ENCODE data around the gene SYNDIG1.

Gene SYNDIG1

DNA sequence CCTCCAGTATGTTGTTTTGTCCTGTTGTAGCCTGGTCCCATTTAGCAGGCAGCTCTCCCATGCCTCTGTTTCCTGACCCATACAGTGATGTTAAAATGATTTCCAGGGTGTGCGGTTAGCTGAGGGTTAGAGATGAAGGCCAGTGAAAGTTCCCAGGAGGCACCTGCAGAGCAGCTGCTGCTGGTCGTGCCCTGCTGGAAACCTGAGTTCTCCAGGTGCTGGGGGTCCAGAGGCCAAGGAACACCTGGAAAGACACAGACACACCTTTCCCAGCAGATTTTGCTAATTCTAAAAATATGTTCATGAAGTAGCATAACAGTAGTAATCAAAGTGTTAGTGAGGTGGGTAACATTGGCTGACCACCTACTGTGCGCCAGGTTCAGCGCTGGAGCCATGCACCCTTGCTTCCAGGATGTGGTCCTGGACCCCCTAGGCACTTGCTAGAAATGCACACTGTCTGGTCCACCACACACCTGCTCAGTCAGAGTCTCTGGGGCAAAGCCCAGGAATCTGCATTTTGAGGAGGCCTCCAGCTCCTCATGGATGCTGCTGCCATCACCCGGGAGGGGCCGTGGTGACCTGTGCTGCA, 118.7 kb downstream of the SYNDIG1 start:
- no peak for DNase-seq

DNA sequence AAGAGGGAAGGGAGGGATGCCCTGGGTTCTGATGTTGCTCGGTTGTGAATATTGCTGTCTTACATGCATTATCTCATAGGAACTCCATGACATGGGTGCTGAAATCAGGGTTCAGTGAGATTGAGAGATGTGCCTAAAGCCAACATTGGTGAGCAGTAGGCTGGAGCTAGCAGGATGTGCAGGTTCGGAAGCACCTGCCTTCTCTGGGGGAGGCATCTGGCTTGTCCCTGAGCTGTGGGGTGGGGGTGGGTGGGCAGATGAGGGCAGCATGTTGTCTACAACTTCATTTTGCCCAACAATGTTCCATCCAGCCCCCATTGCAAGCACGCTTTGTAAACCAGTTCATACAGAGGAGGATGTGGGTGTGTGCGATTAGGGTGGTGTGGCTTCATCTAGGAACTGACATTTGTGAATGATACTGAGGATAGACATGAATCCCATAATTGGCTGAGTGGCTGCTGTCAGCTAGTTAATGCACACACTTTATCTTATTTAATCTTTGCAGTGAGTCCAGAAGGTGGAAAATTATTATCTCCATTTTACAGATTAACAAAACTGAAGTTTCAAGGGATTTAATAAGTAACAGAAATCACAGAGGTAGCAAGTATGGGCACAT, 119.4 kb downstream of the SYNDIG1 start:
- no peak for DNase-seq

DNA sequence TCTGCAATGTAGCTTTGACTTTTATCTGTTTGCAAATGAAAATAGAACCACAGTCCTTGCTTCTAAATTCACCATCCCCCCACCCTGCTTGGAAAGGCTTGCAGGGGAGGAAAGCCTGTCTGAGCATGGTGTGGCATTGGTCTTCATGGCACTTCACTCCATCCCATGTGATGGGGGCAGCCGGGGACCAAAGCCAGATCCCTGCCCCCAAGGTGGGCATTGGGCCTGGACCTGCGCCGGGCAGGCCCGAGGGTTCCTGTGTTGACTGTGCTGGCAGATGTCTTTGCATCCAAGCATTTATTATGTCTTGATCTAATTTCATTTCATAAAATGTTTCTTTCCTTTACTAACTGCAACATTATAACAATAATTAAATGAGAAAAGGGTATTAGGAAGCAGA, 120.0 kb downstream of the SYNDIG1 start:
- DNase-seq: no peak

DNA sequence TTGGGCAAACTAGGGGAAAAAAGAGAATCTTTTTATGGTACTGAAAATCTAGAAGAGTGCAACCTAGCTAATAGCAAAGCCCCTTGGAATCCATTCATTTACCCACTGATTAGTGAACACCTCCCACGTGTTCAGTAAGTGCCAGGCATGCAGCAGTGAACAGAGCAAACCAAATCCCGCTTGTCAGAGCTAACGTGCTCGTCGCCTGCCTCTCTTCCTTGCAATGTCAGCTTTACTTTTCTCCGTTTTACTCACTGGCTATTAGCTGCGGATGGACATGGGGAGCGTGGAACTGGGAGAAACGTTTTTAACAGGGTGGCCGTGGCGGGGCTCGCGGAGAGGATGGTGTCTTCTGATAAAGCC, 120.4 kb downstream of the SYNDIG1 start:
- DNase-seq: no peak

GRCh38 chr20:24590178-24590982, 121.0 kb downstream of the SYNDIG1 start:
- no peak for DNase-seq

DNA sequence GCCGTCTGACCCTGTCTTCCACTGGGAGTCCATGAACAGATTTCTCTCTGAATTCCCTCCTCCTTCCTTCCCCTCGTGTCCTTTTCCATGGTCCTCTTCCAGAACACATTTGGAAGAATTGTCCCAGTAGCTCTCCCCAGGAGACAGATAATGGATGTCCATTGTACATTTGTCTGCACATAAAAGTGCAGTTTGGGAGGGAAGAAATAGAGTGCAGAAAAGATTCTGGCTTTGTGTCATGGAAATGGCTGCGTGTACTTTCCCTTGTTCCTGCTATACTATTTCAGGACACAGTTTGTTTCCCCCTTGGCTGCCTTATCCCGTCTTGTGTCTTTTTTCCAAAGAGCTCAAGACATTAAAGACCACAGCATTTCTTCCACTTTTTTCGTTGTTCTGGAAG, 127.6 kb downstream of the SYNDIG1 start:
- no peak for DNase-seq

- no peak for DNase-seq
Observed at GRCh38 chr20:24598346-24598745, 128.9 kb downstream of the SYNDIG1 start.

GRCh38 chr20:24598996-24599395, 129.6 kb downstream of the SYNDIG1 start:
- no peak for DNase-seq

DNA sequence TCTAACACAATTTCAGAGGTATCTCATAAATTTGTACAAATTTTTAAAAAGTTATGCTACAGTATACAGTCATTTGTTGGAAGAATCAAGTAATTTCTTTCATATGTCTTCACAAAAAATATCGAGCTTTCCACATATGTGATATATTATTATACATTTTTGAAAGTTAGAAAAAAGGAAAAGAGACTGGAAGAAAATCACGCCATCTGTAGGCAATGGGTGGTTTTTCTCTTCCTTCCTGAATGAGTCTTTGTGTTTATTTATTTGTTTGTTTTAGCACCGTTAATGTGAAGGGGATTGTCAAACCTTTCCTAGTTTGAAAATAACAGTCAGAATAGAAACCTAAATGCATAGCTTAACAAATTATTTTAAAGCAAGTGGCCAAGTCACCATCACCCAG, 130.6 kb downstream of the SYNDIG1 start:
- DNase-seq: no peak

GRCh38 chr20:24603454-24603853, 134.0 kb downstream of the SYNDIG1 start:
- DNase-seq: no peak

- DNase-seq: no peak
Observed at GRCh38 chr20:24604966-24605665, 135.7 kb downstream of the SYNDIG1 start.

- DNase-seq: no peak
Observed at GRCh38 chr20:24605937-24606455, 136.6 kb downstream of the SYNDIG1 start.

GRCh38 chr20:24607402-24607801, 138.0 kb downstream of the SYNDIG1 start:
- no peak for DNase-seq

DNA sequence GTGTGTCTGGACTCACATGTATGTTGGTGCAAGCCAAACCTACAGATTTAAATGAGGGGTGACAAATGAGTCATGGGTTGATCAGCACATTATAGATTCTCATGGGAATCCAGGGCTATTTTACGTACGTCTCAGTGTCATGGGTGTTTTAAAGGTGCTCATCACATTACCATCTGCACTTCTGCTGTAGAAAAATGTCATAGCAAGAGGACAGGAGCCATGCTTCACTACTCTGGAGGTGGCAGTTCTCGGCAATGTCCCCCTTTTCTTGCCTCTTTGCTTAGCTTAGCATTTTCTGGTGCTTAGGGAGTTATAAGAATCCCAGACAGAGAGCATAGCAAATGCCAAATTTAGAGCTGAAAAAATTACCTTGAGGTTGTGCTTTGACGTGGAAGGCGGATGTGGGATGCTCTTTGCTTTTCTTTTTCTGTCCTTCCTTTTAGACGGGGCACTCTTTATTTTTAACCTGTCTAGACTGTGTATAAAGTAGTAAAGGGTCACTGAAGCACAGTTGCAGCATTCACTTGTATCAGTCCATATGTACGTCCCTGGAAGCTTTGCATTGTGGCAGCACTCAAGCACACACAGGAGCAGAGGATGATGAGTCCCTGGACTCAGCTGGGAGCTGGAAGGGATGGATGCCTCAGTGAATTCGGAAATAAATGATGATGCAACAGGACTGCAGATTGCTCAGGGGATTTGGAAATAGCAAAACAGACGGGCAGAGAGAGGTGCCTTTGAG, 139.7 kb downstream of the SYNDIG1 start:
- DNase-seq: no peak

DNA sequence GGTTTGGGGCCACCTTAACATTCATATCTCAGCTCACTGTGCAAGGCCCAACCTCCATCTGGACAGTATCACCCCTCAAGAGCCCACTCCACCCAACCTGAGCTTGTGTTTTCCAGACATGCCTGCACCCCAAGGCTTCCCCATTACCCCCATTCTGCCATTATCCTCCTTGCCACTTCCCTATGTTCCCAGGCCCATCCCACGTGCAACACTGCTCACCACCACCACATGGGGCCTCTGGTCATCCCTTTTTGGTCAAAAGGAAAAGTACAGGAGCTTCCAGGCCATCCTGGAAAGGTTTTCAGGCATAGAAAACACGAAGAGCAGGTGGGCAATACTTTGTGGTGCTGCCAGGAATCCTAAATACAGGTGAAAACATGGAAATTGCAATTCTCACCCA, 140.3 kb downstream of the SYNDIG1 start:
- DNase-seq: no peak

- no peak for DNase-seq
Observed at GRCh38 chr20:24610341-24611115, 141.1 kb downstream of the SYNDIG1 start.

- no peak for DNase-seq
Observed at GRCh38 chr20:24611360-24612140, 142.1 kb downstream of the SYNDIG1 start.

DNA sequence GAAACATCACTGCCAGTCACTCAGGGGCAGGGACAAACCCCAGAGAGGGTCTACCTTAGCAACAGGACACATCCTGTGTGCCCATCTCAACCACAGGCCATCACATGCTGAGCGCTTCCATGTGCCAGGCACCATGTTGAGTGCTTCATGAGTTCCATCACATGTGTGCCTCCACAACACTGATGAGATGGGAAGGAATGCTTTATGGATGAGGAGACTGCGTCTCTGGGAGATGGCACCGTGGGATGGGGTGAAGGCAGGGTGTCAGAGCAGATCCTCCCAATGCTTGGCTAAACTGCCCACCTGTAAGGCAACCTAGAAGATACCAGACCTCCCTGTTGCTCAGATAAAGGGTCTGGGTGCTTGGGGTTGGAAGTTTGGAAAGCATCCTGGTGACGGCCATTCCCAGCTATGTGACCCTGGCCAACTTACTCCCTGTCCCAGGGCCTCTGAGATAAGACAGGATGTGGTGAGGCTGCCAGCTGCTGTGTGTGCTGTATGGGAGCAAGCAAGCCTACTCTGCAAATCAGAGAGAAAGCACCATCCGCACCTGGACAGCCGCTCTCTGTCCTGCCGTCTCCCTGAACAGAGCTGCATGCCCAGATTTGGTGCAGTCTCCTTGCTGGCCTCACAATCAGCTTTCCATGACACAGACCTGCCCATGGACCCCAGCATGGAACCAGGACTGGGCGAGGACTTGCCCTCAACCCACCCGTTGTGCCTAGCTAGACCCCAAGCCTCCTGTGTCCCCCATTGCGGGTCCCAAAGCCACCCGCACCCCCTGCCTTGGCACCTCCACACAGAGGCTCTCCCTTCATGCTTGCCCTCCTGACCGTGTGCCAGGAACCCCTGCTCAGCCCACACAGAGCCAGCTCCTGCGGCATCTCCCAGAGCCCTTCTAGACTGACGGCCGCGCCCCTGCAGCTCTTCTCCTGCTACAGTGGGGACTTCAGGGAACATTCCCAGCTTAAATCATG, 143.7 kb downstream of the SYNDIG1 start:
- DNase-seq: no peak

DNA sequence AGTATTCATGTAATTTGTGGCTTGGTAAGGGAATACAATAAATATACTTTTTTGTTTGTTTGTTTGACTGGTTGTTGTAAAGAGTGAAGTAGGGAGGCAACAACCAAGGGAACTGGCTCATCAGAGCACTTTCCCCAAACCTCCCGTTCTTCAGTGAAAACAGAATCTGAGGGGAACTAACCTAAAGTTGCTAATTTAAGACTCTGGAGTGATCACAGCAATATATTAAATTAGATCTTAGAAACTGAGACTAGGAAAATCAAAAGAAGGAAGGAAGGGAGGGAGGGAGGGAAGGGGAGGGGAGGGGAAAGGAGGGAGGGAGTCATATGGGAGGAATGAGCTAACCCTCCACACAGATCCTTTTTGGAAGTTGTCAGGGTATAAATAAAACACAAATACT, 144.9 kb downstream of the SYNDIG1 start:
- no peak for DNase-seq

GRCh38 chr20:24615353-24615752, 145.9 kb downstream of the SYNDIG1 start:
- no peak for DNase-seq
